HEK293 (cell line): ENCODE data around the gene TMEM203.
A peak's percentile ranks its signal among the peaks of the same experiment; 100 is the strongest.

Experiments used
- CTCF ChIA-PET: fragments of 350-600 bp; formaldehyde crosslinking; extraction: SDS; loops from one replicate; lab custom pipeline; 2021; ENCODE audit warnings: antibody characterized with exemption; lab: Yijun Ruan, JAX
- POLR2A ChIA-PET: fragments of 300-600 bp; formaldehyde crosslinking; extraction: SDS; loops from one replicate; lab custom pipeline; 2020; ENCODE audit warnings: antibody characterized with exemption, inconsistent platforms; lab: Yijun Ruan, JAX
- H3K27ac ChIP-seq: fragments of 200-500 bp; sonication (Bioruptor generic); 2 replicates; pipeline ENCODE4 v1.5.1; 2014; ENCODE audit warnings: low read depth, low read length, control low read depth, inconsistent platforms; ENCODE audit errors: extremely low read depth
- H3K36me3 ChIP-seq, 2 experiments: fragments of 200-500 bp in 1 of 2; sonication (Bioruptor generic) in 1 of 2; 1 replicate in 1 of 2; 2 replicates in 1 of 2; pipeline ENCODE4 v1.5.1; 2014 to 2017; ENCODE audit warnings: inconsistent platforms in 2 of 2, low read length in 2 of 2; ENCODE audit not compliant: control insufficient read depth in 2 of 2, insufficient read depth in 1 of 2
- H3K4me1 ChIP-seq: fragments of 200-500 bp; sonication (Bioruptor generic); 2 replicates; pipeline ENCODE4 v1.5.1; 2014; ENCODE audit warnings: mild to moderate bottlenecking, low read length, inconsistent platforms; ENCODE audit not compliant: control insufficient read depth, insufficient read depth
- H3K4me3 ChIP-seq: 2 replicates; pipeline ENCODE4 v1.5.1; 2011; ENCODE audit warnings: low read depth, mild to moderate bottlenecking, control low read depth, low read length, moderate library complexity
- H3K9me3 ChIP-seq: fragments of 200-500 bp; sonication (Bioruptor generic); 2 replicates; pipeline ENCODE4 v1.5.1; 2014; ENCODE audit warnings: low read depth, low read length, inconsistent platforms; ENCODE audit not compliant: control insufficient read depth, insufficient read depth
- GLIS1 ChIP-seq: fragments of 450-650 bp; formaldehyde crosslinking; IDR thresholded peaks from 2 replicates; pipeline ENCODE4 v1.5.1; 2016; ENCODE audit warnings: missing biosample characterization, missing genetic modification characterization
- KLF7 ChIP-seq: fragments of 450-650 bp; formaldehyde crosslinking; IDR thresholded peaks from 2 replicates; pipeline ENCODE4 v1.5.1; 2016; ENCODE audit warnings: missing biosample characterization, missing genetic modification characterization, borderline replicate concordance
- PATZ1 ChIP-seq: fragments of 450-650 bp; formaldehyde crosslinking; IDR thresholded peaks from 2 replicates; pipeline ENCODE4 v1.5.1; 2016; ENCODE audit warnings: missing biosample characterization, missing genetic modification characterization
- REST ChIP-seq: fragments of 450-650 bp; formaldehyde crosslinking; IDR thresholded peaks from 2 replicates; pipeline ENCODE4 v1.5.1; 2016; ENCODE audit warnings: missing biosample characterization, missing genetic modification characterization
- SALL2 ChIP-seq: fragments of 450-650 bp; formaldehyde crosslinking; IDR thresholded peaks from 2 replicates; pipeline ENCODE4 v1.5.0; 2017; ENCODE audit warnings: missing biosample characterization, mild to moderate bottlenecking, missing genetic modification characterization, borderline replicate concordance
- YY2 ChIP-seq: fragments of 450-650 bp; formaldehyde crosslinking; IDR thresholded peaks from 2 replicates; pipeline ENCODE4 v1.5.1; 2016; ENCODE audit warnings: missing biosample characterization, missing genetic modification characterization
- ZFP69B ChIP-seq: fragments of 450-650 bp; formaldehyde crosslinking; IDR thresholded peaks from 2 replicates; pipeline ENCODE4 v1.5.1; 2016; ENCODE audit warnings: missing biosample characterization, missing genetic modification characterization
- ZIC2 ChIP-seq: fragments of 450-650 bp; formaldehyde crosslinking; IDR thresholded peaks from 2 replicates; pipeline ENCODE4 v1.5.1; 2016; ENCODE audit warnings: missing biosample characterization, missing genetic modification characterization
- ZNF140 ChIP-seq: fragments of 450-650 bp; formaldehyde crosslinking; IDR thresholded peaks from 2 replicates; pipeline ENCODE4 v1.5.1; 2016; ENCODE audit warnings: missing biosample characterization, missing genetic modification characterization
- ZNF146 ChIP-seq: fragments of 450-650 bp; formaldehyde crosslinking; IDR thresholded peaks from 2 replicates; pipeline ENCODE4 v1.5.1; 2016; ENCODE audit warnings: missing biosample characterization, missing genetic modification characterization
- ZNF18 ChIP-seq: fragments of 450-650 bp; formaldehyde crosslinking; IDR thresholded peaks from 2 replicates; pipeline ENCODE4 v1.5.1; 2016; ENCODE audit warnings: missing biosample characterization, missing genetic modification characterization
- ZNF184 ChIP-seq: fragments of 450-650 bp; IDR thresholded peaks from 2 replicates; pipeline ENCODE4 v1.5.1; 2018; ENCODE audit warnings: missing biosample characterization, mild to moderate bottlenecking, missing genetic modification characterization
- ZNF292 ChIP-seq: fragments of 450-650 bp; formaldehyde crosslinking; IDR thresholded peaks from 2 replicates; pipeline ENCODE4 v1.5.1; 2016; ENCODE audit warnings: low read depth, missing biosample characterization, missing genetic modification characterization, borderline replicate concordance
- ZNF302 ChIP-seq: fragments of 450-650 bp; formaldehyde crosslinking; IDR thresholded peaks from 2 replicates; pipeline ENCODE4 v1.5.1; 2016; ENCODE audit warnings: missing biosample characterization, missing genetic modification characterization, low read depth
- ZNF311 ChIP-seq: fragments of 450-650 bp; formaldehyde crosslinking; IDR thresholded peaks from 2 replicates; pipeline ENCODE4 v1.5.1; 2017; ENCODE audit warnings: missing biosample characterization, missing genetic modification characterization, borderline replicate concordance
- ZNF335 ChIP-seq: fragments of 450-650 bp; formaldehyde crosslinking; conservative IDR thresholded peaks from 2 replicates; pipeline ENCODE4 v1.5.1; 2016; ENCODE audit warnings: missing biosample characterization, missing genetic modification characterization
- ZNF341 ChIP-seq: fragments of 450-650 bp; formaldehyde crosslinking; IDR thresholded peaks from 2 replicates; pipeline ENCODE4; 2016; ENCODE audit warnings: low read depth, missing biosample characterization, missing genetic modification characterization
- ZNF350 ChIP-seq: fragments of 450-650 bp; formaldehyde crosslinking; IDR thresholded peaks from 2 replicates; pipeline ENCODE4 v1.5.0; 2017; ENCODE audit warnings: missing biosample characterization, mild to moderate bottlenecking, missing genetic modification characterization
- ZNF416 ChIP-seq: fragments of 450-650 bp; formaldehyde crosslinking; IDR thresholded peaks from 2 replicates; pipeline ENCODE4 v1.5.1; 2016; ENCODE audit warnings: missing biosample characterization, missing genetic modification characterization
- ZNF513 ChIP-seq: fragments of 450-650 bp; IDR thresholded peaks from 2 replicates; pipeline ENCODE4 v1.5.1; 2018; ENCODE audit warnings: missing biosample characterization, missing genetic modification characterization
- ZNF645 ChIP-seq: fragments of 450-650 bp; formaldehyde crosslinking; IDR thresholded peaks from 2 replicates; pipeline ENCODE4; 2016; ENCODE audit warnings: missing biosample characterization, missing genetic modification characterization
- ZNF747 ChIP-seq: fragments of 450-650 bp; formaldehyde crosslinking; IDR thresholded peaks from 2 replicates; pipeline ENCODE4 v1.5.1; 2016; ENCODE audit warnings: missing biosample characterization, missing genetic modification characterization
- ZSCAN4 ChIP-seq: fragments of 450-650 bp; formaldehyde crosslinking; IDR thresholded peaks from 2 replicates; pipeline ENCODE4 v1.5.1; 2017; ENCODE audit warnings: missing biosample characterization, missing genetic modification characterization

Gene TMEM203

DNA sequence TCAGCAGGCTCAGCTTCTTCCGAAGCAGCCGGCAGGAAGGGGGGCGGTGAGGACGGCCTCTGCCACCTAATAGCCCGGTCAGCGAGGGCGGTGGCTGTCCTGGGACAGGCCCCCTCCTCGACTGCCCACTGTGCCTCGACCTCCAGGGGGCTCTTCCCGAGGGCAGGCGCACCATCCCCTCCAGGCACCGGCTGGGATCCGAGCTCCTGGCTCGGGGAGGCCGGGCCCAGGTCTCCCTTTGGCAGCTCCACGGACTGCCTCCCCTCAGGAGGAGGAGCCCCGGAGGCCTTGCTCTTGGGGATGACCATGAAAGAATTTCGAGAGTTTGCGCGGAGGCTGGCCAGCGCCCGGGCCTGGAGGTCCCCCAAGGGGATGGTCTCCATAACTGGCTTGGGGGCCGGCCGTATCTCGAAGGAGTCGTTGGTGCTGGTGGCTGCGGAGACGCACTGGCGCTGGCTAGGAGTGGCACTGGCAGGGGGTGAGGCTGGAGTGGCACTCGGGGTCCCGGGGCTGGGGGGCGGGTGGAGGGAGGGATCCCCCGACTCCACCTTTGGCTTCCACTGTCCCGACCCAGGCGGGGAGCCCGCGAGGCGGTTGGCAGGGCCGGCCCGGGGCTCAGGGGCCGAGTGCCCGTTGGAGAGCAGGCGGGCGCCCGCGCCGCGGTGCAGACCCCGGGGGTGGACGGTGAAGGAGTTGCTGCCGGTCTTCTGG is 5.9 kb downstream of the TMEM203 start (continued):
- TF ChIP-seq REST (tag by site-specific recombination) (0 out of 2 replicates have a peak, but pooled peaks have one; percentile 28), KLF7 (tag by site-specific recombination) (no peak), ZSCAN4 (tag by site-specific recombination) (no peak), ZNF311 (no peak)

- CTCF ChIA-PET: interaction anchor here (0.5 to 3.3 kb wide), 5 partner anchors 10 to 110 kb away, joined by 3 to 22 read pairs (median 3); partner anchors contain the start of genes ANAPC2 and SSNA1
- Histone ChIP-seq H3K4me1 (peaks cover 5% of the 10 kb centered on the region; the same call in 1 of the 2 replicates), H3K27ac (no peak overlapping the region), H3K4me3 (no peak overlapping the region; the same call in 1 of the 2 replicates), H3K9me3 (no peaks in the 10 kb centered on the region), H3K36me3 (peaks cover 0 to 1% of the 10 kb centered on the region in 2 experiments; a peak in 1 of 3 replicates)
- POLR2A ChIA-PET: interaction anchor here (0.6 to 3.4 kb wide), 7 partner anchors 9 to 69 kb away, joined by 3 to 34 read pairs (median 5); partner anchors contain the start of genes ANAPC2, LRRC26, SSNA1 and TUBB4B
- no peak for TF ChIP-seq ZNF311
- 0 out of 2 replicates have a peak, but pooled peaks have one; percentile 7 for TF ChIP-seq PATZ1
- peak; percentile 99 for TF ChIP-seq ZIC2 (tag by site-specific recombination)
- no peak for TF ChIP-seq ZNF341
- TF ChIP-seq ZNF747 (tag by site-specific recombination): no peak
- TF ChIP-seq ZNF18: no peak
- TF ChIP-seq ZNF292 (tag by site-specific recombination): no peak
- no peak for TF ChIP-seq ZNF350 (tag by site-specific recombination)
- no peak for TF ChIP-seq ZNF302 (tag by site-specific recombination)
- peak; percentile 96 for TF ChIP-seq GLIS1 (tag by site-specific recombination)
- no peak for TF ChIP-seq ZNF140
- TF ChIP-seq ZNF146 (tag by site-specific recombination): no peak
- no peak for TF ChIP-seq SALL2
- 0 out of 2 replicates have a peak, but pooled peaks have one; percentile 15 for TF ChIP-seq ZFP69B (tag by site-specific recombination)
- no peak for TF ChIP-seq ZNF184 (tag by site-specific recombination)
- 0 out of 2 replicates have a peak, but pooled peaks have one; percentile 15 for TF ChIP-seq ZNF513 (tag by site-specific recombination)
- TF ChIP-seq YY2 (tag by site-specific recombination): no peak
- no peak for TF ChIP-seq ZNF645 (tag by site-specific recombination)
- TF ChIP-seq ZNF416 (tag by site-specific recombination): no peak
- TF ChIP-seq ZNF335 (tag by site-specific recombination): peak; percentile 20; the same call in 1 of the 2 replicates
These were observed 6.6 kb downstream of the TMEM203 start for GRCh38 chr9:137198902-137199283.
